ENCODE results near the gene OR5K3. TPM values are rescaled to one million over a fixed set of nuclear protein-coding genes. Genes with fewer than 3 reads are reported as not detected.

OR5K3 gene
- total RNA-seq, 1 experiment from 2014 or later, result not detected

DNA sequence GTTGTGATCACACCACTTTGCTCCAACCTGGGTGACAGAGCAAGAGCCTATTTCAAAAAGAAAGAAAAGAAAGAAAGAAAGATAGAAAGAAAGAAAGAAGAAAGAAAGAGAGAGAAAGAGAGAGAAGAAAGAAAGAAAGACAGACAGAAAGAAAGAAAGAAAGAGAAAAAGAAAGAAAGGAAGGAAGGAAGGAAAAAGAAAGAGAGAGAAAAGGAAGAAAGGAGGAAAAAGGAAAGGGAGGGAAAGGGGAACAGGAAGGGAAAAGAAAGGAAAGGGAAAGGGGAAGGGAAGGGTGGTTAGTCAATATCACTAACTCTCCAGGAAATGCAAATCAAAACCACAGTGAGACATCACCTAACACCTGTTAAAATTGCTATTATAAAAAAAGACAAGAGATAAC, 18.6 kb upstream of the OR5K3 start:
- H2AK5ac ChIP-seq (ENCODE audit: insufficient read length, low read length), result no peak overlapping the region
- H3K79me2 ChIP-seq (ENCODE audit: insufficient read depth, low read length), result no peaks in the 10 kb centered on the region
- no peak overlapping the region for H3K14ac ChIP-seq (ENCODE audit: insufficient read depth, low read length)
- H4K8ac ChIP-seq (replicated peaks; ENCODE audit: insufficient read length, low read depth, low read length), result no peak overlapping the region
- no peak overlapping the region for H3K56ac ChIP-seq (ENCODE audit: insufficient read length, low read depth, low read length)
- Mint-ChIP-seq H3K9me3 (no peaks in the 10 kb centered on the region; a peak in 1 of 5 replicates), H3K4me3 (no peak overlapping the region), H3K27ac (no peak overlapping the region), H3K36me3 (ENCODE audit: insufficient read depth in 1 of 3, low read depth in 3 of 3) (no peaks in the 10 kb centered on the region), H3K27me3 (ENCODE audit: low read depth) (no peaks in the 10 kb centered on the region), H3K4me1 (no peaks in the 10 kb centered on the region)
- H2BK15ac ChIP-seq (ENCODE audit: low read depth, low read length), result no peak overlapping the region
- no peaks in the 10 kb centered on the region for H3K23me2 ChIP-seq (ENCODE audit: insufficient read length, low read depth, low read length, poor library complexity, severe bottlenecking)
- no peak overlapping the region for H2BK120ac ChIP-seq (ENCODE audit: low read depth, low read length, poor library complexity, severe bottlenecking)
- H2BK5ac ChIP-seq (ENCODE audit: insufficient read length, low read length), result no peak overlapping the region
- no peak overlapping the region for H3K4me2 ChIP-seq (ENCODE audit: insufficient read depth, insufficient read length, low read length)
- no peak overlapping the region for H3K18ac ChIP-seq (ENCODE audit: insufficient read length, low read depth, low read length)
- H3K79me1 ChIP-seq (ENCODE audit: insufficient read depth, low read depth, low read length, poor library complexity, severe bottlenecking), result no peaks in the 10 kb centered on the region
- DNase-seq, result no peak
- H2AFZ ChIP-seq (ENCODE audit: low read length), result no peak overlapping the region
- H3K9me3 ChIP-seq (ENCODE audit: control insufficient read depth, low read depth, low read length), result no peaks in the 10 kb centered on the region
- no peak overlapping the region for H3K23ac ChIP-seq (ENCODE audit: insufficient read length, low read depth, low read length)
- no peaks in the 10 kb centered on the region for H3K4me1 ChIP-seq (ENCODE audit: insufficient read depth, low read length)
- no peak overlapping the region for H3K27ac ChIP-seq (ENCODE audit: insufficient read length, low read depth, low read length)
- no peaks in the 10 kb centered on the region for H3K27me3 ChIP-seq (ENCODE audit: insufficient read depth, low read length)
- no peak overlapping the region for H4K5ac ChIP-seq (ENCODE audit: insufficient read length, low read depth, low read length)
- no peak overlapping the region for H4K91ac ChIP-seq (ENCODE audit: insufficient read length, low read depth, low read length)
- H4K20me1 ChIP-seq (ENCODE audit: control insufficient read depth, insufficient read depth, insufficient read length), result no peaks in the 10 kb centered on the region
- no peak overlapping the region for H3T11ph ChIP-seq (ENCODE audit: low read length)
- no peak overlapping the region for H2BK12ac ChIP-seq (ENCODE audit: insufficient read length, low read depth, low read length)
- no peak overlapping the region for H3K9ac ChIP-seq (ENCODE audit: extremely low read depth, insufficient read length, low read length)
- H3K4ac ChIP-seq (ENCODE audit: low read depth, low read length), result no peak overlapping the region
- TF ChIP-seq, protein P1, sequence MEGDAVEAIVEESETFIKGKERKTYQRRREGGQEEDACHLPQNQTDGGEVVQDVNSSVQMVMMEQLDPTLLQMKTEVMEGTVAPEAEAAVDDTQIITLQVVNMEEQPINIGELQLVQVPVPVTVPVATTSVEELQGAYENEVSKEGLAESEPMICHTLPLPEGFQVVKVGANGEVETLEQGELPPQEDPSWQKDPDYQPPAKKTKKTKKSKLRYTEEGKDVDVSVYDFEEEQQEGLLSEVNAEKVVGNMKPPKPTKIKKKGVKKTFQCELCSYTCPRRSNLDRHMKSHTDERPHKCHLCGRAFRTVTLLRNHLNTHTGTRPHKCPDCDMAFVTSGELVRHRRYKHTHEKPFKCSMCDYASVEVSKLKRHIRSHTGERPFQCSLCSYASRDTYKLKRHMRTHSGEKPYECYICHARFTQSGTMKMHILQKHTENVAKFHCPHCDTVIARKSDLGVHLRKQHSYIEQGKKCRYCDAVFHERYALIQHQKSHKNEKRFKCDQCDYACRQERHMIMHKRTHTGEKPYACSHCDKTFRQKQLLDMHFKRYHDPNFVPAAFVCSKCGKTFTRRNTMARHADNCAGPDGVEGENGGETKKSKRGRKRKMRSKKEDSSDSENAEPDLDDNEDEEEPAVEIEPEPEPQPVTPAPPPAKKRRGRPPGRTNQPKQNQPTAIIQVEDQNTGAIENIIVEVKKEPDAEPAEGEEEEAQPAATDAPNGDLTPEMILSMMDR (conservative IDR thresholded peaks at IDR 0.05), result no peak
- H2BK20ac ChIP-seq (ENCODE audit: low read depth, low read length, poor library complexity, severe bottlenecking), result no peak overlapping the region
